SU-DHL-6 (cell line): ENCODE data around the gene VPS4A.
A peak's percentile ranks its signal among the peaks of the same experiment; 100 is the strongest.

ENCODE experiments used
- H2AFZ ChIP-seq: fragments of 200-600 bp; sonication (generic); 2 replicates; pipeline ENCODE4 v1.6.1; 2014; ENCODE audit warnings: low read depth, mild to moderate bottlenecking, moderate library complexity, mixed read lengths, antibody characterized with exemption, low read length; ENCODE audit not compliant: severe bottlenecking
- H3F3A ChIP-seq: fragments of 200-600 bp; shearing (Covaris generic); 2 replicates; pipeline ENCODE4 v1.6.0; 2016; ENCODE audit warnings: antibody characterized with exemption, mild to moderate bottlenecking; ENCODE audit not compliant: insufficient read depth
- H3K27ac ChIP-seq: fragments of 200-600 bp; sonication (generic); 2 replicates; pipeline ENCODE4 v1.5.1; 2016; ENCODE audit warnings: low read depth, mild to moderate bottlenecking, low read length, moderate library complexity, mixed read lengths
- H3K27me3 ChIP-seq: fragments of 200-600 bp; sonication (generic), shearing (Covaris generic); 2 replicates; pipeline ENCODE4 v1.6.0; 2014; ENCODE audit warnings: mild to moderate bottlenecking, low read length
- H3K36me3 ChIP-seq: fragments of 200-600 bp; sonication (generic); 2 replicates; pipeline ENCODE4 v1.6.1; 2014; ENCODE audit warnings: mild to moderate bottlenecking, low read length, mixed read lengths
- H3K4me2 ChIP-seq: fragments of 300-600, 200-600 bp; shearing (Covaris generic), sonication (generic); 2 replicates; pipeline ENCODE4 v1.6.0; 2014; ENCODE audit warnings: low read length, low read depth, mild to moderate bottlenecking; ENCODE audit not compliant: poor library complexity, severe bottlenecking
- H3K4me3 ChIP-seq: fragments of 200-600 bp; sonication (generic); 2 replicates; pipeline ENCODE4 v1.5.1; 2014; ENCODE audit warnings: antibody characterized with exemption, low read length, mild to moderate bottlenecking, mixed read lengths; ENCODE audit not compliant: insufficient read depth, poor library complexity, severe bottlenecking
- H3K79me2 ChIP-seq: fragments of 200-600 bp; sonication (generic); 2 replicates; pipeline ENCODE4 v1.6.1; 2014; ENCODE audit warnings: mild to moderate bottlenecking, low read length, moderate library complexity; ENCODE audit not compliant: insufficient read depth
- H3K9ac ChIP-seq: fragments of 200-600 bp; sonication (generic); 2 replicates; pipeline ENCODE4 v1.7.0; 2014; ENCODE audit warnings: mild to moderate bottlenecking, low read length
- H3K9me2 ChIP-seq: fragments of 200-600 bp; sonication (generic); replicated peaks from 2 replicates; pipeline ENCODE4 v1.6.1; 2014; ENCODE audit warnings: low read length; ENCODE audit not compliant: insufficient read depth
- H3K9me3 ChIP-seq: fragments of 200-600 bp; sonication (generic); 2 replicates; pipeline ENCODE4 v1.6.1; 2014; ENCODE audit warnings: low read length, mixed read lengths; ENCODE audit not compliant: insufficient read depth
- H4K20me1 ChIP-seq: fragments of 200-600 bp; sonication (generic); 2 replicates; pipeline ENCODE4 v1.6.1; 2014; ENCODE audit warnings: low read depth, mild to moderate bottlenecking, antibody characterized with exemption, low read length, moderate library complexity, mixed read lengths
- CTCF ChIP-seq: fragments of 200-600 bp; sonication (generic); IDR thresholded peaks from one replicate; pipeline ENCODE4 v1.5.1; 2017; ENCODE audit warnings: antibody characterized with exemption, mild to moderate bottlenecking, low read length, moderate library complexity; ENCODE audit not compliant: insufficient read depth, poor library complexity, severe bottlenecking
- EZH2phosphoT487 ChIP-seq: fragments of 200-600 bp; sonication (generic), shearing (Covaris generic); conservative IDR thresholded peaks from 2 replicates; pipeline ENCODE4 v1.6.1; 2018; ENCODE audit warnings: mild to moderate bottlenecking, antibody characterized with exemption, low read length, moderate library complexity, mixed read lengths

Gene VPS4A

GRCh38 chr16:69368866-69369265 is 57.7 kb downstream of the VPS4A start:
- Histone ChIP-seq H3K36me3 (peaks cover 15% of the 10 kb centered on the region), H3K9me3 (no peaks in the 10 kb centered on the region), H3K9ac (no peak overlapping the region), H3K27ac (no peak overlapping the region), H4K20me1 (no peaks in the 10 kb centered on the region), H3K4me3 (no peak overlapping the region), H2AFZ (no peak overlapping the region), H3K9me2 (no peaks in the 10 kb centered on the region), H3K79me2 (no peaks in the 10 kb centered on the region), H3K27me3 (no peaks in the 10 kb centered on the region), H3K4me2 (no peak overlapping the region), H3F3A (0 out of 2 replicates have a peak, but pooled peaks cover 6% of the 10 kb centered on the region)
- TF ChIP-seq EZH2phosphoT487 (no peak), CTCF (no peak)

- Histone ChIP-seq H3K27me3 (no peaks in the 10 kb centered on the region), H3K9me2 (no peaks in the 10 kb centered on the region), H3K36me3 (peaks cover 15% of the 10 kb centered on the region), H3K9ac (no peak overlapping the region), H4K20me1 (no peaks in the 10 kb centered on the region), H3K9me3 (no peaks in the 10 kb centered on the region), H3K4me3 (no peak overlapping the region), H3F3A (peaks cover 10% of the 10 kb centered on the region; the same call in 1 of the 2 replicates), H3K4me2 (peak overlapping the region; percentile 24), H2AFZ (no peak overlapping the region), H3K27ac (peak overlapping the region; percentile 65), H3K79me2 (no peaks in the 10 kb centered on the region)
- TF ChIP-seq EZH2phosphoT487: no peak
- no peak for TF ChIP-seq CTCF
These were observed 60.4 kb downstream of the VPS4A start for GRCh38 chr16:69371564-69371963.

GRCh38 chr16:69373019-69373418 is 61.9 kb downstream of the VPS4A start:
- no peaks in the 10 kb centered on the region for H3K79me2 ChIP-seq
- no peak overlapping the region for H3K4me2 ChIP-seq

More at GRCh38 chr16:69373019-69373418, 61.9 kb downstream of the VPS4A start:
- Histone ChIP-seq H3K36me3 (peaks cover 15% of the 10 kb centered on the region), H3K4me3 (no peak overlapping the region), H3K9me3 (no peaks in the 10 kb centered on the region), H3K9ac (no peak overlapping the region), H3K27ac (peak overlapping the region; percentile 4; the same call in 1 of the 2 replicates), H4K20me1 (no peaks in the 10 kb centered on the region), H3K27me3 (no peaks in the 10 kb centered on the region), H3K9me2 (no peaks in the 10 kb centered on the region), H3F3A (peaks cover 10% of the 10 kb centered on the region; the same call in 1 of the 2 replicates), H2AFZ (no peak overlapping the region)
- TF ChIP-seq CTCF: no peak
- TF ChIP-seq EZH2phosphoT487: no peak
